ENCODE data around the gene SPO11. TPM values are rescaled to one million over a fixed set of nuclear protein-coding genes. Genes with fewer than 3 reads are reported as not detected.
"Not testable (repeated sequence)": the region's sequence is repeated elsewhere in the genome, so short reads cannot be mapped to it uniquely, and the experiment has no call there.

The SPO11 gene
- total RNA-seq, 4 donors from 2014 or later, result not detected

DNA sequence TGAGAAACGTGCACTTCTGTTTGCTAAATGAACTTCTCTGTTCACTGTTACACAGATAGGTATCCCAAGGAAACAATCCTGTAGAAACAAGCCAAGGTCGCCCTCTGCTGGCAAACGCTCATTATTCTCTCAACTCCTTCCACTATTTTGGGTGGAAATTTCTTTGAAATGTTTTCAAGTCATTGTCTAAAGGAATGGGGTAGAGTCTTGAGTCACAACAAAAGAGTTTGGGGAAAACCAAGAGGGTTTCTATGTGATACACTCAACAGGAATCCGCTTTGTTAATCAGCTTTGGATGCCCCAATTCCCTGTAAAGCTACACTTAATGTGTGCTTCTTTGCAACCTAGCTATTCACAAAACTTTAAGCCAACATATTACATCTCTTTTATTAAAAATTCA is 16.9 kb downstream of the SPO11 start:
- peak; percentile 87 to 90 for DNase-seq
- Histone ChIP-seq H3K27me3 (no peaks in the 10 kb centered on the region), H3K9me3 (no peaks in the 10 kb centered on the region), H3K36me3 (no peaks in the 10 kb centered on the region), H3K4me3 (replicated peaks in 1 of 3) (no peak overlapping the region), H3K27ac (no peak overlapping the region), H3K4me1 (no peaks in the 10 kb centered on the region)
- intact Hi-C loops (cut with DNase I), result loop anchor here (2.0 kb wide), 1 partner anchor 258 kb away; no protein-coding TSS in a partner anchor
- TF ChIP-seq POLR2A (IDR thresholded peaks at IDR 0.05), result no peak
- TF ChIP-seq, protein P1, sequence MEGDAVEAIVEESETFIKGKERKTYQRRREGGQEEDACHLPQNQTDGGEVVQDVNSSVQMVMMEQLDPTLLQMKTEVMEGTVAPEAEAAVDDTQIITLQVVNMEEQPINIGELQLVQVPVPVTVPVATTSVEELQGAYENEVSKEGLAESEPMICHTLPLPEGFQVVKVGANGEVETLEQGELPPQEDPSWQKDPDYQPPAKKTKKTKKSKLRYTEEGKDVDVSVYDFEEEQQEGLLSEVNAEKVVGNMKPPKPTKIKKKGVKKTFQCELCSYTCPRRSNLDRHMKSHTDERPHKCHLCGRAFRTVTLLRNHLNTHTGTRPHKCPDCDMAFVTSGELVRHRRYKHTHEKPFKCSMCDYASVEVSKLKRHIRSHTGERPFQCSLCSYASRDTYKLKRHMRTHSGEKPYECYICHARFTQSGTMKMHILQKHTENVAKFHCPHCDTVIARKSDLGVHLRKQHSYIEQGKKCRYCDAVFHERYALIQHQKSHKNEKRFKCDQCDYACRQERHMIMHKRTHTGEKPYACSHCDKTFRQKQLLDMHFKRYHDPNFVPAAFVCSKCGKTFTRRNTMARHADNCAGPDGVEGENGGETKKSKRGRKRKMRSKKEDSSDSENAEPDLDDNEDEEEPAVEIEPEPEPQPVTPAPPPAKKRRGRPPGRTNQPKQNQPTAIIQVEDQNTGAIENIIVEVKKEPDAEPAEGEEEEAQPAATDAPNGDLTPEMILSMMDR (IDR thresholded peaks at IDR 0.05), result peak; percentile 53 to 87 (median 81)
- WGBS, 2 donors, result 1% methylated on average over 4 of the region's 4 CpGs

DNA sequence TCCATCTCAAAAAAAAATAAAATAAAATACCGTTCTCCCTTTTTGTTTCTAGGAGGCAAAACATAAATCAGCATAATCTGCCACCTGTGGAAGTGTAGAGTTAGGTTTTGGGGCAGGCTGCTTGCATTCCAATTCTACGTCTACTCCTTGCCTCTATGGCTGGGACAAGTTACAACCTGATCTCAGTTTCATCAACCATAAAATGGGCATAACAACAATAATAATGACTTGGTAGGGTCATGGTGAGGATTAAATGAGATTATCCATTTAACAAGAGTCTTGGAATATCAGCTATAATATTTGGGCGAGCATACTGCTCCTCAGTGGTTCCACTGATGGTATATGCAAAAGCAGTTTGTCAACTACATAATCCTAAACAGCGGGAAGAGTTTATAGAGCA is 17.8 kb downstream of the SPO11 start:
- Histone ChIP-seq H3K27ac (no peak overlapping the region), H3K4me3 (replicated peaks in 1 of 3) (no peak overlapping the region), H3K27me3 (no peaks in the 10 kb centered on the region), H3K4me1 (peaks cover 0 to 7% of the 10 kb centered on the region in 2 donors), H3K9me3 (no peaks in the 10 kb centered on the region), H3K36me3 (no peaks in the 10 kb centered on the region)
- no peak for DNase-seq
- WGBS, 2 donors, result 79 to 85% methylated on average over 4 of the region's 4 CpGs
- intact Hi-C loops (cut with DNase I), result loop anchor here (2.0 kb wide), 1 partner anchor 259 kb away; no protein-coding TSS in a partner anchor
- no peak for TF ChIP-seq POLR2A (IDR thresholded peaks at IDR 0.05)
- TF ChIP-seq, protein P1 (IDR thresholded peaks at IDR 0.05), result no peak

DNA sequence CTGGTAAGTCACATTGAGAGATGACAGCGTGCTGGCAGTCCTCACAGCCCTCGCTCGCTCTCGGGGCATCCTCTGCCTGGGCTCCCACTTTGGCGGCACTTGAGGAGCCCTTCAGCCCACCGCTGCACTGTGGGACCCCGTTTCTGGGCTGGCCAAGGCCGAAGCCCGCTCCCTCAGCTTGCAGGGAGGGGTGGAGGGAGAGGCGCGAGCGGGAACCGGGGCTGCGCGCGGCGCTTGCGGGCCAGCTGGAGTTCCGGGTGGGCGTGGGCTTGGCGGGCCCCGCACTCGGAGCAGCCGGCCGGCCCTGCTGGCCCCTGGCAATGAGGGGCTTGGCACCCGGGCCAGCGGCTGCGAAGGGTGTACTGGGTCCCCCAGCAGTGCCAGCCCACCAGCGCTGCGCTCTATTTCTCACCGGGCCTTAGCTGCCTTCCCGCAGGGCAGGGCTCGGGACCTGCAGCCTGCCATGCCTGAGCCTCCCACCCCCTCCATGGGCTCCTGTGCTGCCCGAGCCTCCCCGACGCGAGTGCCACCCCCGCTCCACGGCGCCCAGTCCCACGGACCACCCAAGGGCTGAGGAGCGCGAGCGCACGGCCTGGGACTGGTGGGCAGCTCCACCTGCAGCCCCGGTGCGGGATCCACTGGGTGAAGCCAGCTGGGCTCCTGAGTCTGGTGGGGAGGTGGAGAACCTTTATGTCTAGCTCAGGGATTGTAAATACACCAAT is 18.8 kb downstream of the SPO11 start:
- H3K4me3 ChIP-seq (replicated peaks in 1 of 3); H3K9me3 ChIP-seq; H3K27ac ChIP-seq; H3K4me1 ChIP-seq; H3K36me3 ChIP-seq; intact Hi-C loops (cut with DNase I); H3K27me3 ChIP-seq; DNase-seq: not testable (repeated sequence)
- 77 to 79% methylated on average over 26 to 27 of the region's 47 CpGs for WGBS, 2 donors

- DNase-seq; H3K27me3 ChIP-seq; intact Hi-C loops (cut with DNase I); H3K9me3 ChIP-seq; H3K4me1 ChIP-seq; H3K27ac ChIP-seq; H3K36me3 ChIP-seq; H3K4me3 ChIP-seq (replicated peaks in 1 of 3): not testable (repeated sequence)
- 87 to 92% methylated on average over 21 of the region's 21 CpGs for WGBS, 2 donors
These were observed 19.4 kb downstream of the SPO11 start for GRCh38 chr20:57348922-57349574.

DNA sequence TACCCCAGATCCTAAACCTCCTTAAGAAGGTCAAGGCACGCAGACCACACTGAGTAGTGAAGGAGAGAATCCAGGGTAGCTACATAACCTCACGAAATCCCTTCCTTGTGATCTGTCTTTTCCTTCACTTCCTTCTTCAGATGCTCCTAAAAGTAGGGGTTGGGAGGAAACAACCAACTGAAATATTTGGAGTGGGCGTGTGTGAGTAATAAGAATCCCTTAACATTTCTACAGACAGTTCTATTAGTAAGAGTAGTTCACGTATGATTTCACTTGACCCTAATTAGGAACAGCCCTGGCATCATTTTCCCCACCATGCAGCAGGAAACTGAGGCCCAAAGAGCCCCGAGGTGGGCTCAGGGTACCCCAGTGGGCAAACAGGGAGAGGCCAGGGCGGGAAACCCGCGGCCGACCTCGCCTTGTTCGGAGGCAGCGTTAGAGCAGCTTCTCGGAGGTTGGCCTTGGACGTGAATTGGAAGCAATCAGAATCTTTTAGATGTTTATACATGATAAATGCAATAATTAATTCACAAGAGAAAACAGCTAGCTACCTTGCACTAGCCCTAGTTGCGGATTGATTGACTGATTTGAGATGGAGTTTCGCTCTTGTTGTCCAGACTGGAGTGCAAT is 20.6 kb downstream of the SPO11 start:
- TF ChIP-seq, protein P1 (IDR thresholded peaks at IDR 0.05), result no peak
- TF ChIP-seq POLR2A (IDR thresholded peaks at IDR 0.05), result no peak
- Histone ChIP-seq H3K36me3 (peaks cover 9 to 14% of the 10 kb centered on the region in 2 donors), H3K27me3 (no peaks in the 10 kb centered on the region), H3K9me3 (no peaks in the 10 kb centered on the region), H3K4me1 (peaks cover 0 to 9% of the 10 kb centered on the region in 2 donors), H3K27ac (no peak overlapping the region), H3K4me3 (replicated peaks in 1 of 3) (no peak overlapping the region)
- 91 to 93% methylated on average over 16 of the region's 16 CpGs for WGBS, 2 donors
- DNase-seq, result no peak
- intact Hi-C loops (cut with DNase I), result no loop called here

DNA sequence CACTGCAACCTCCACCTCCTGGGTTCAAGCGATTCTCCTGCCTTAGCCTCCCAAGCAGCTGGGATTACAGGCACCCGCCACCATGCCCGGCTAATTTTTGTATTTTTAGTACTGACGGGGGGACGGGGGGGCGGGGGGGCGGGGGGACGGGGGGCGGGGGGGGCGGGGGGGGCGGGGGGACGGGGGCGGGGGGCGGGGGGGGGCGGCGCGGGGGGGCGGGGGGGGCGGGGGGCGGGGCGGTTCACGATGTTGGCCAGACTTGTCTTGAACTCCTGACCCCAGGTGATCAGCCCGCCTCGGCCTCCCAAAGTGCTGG is 21.1 kb downstream of the SPO11 start:
- 17 to 75% methylated on average over 1 to 10 of the region's 24 CpGs for WGBS, 2 donors
- H3K4me1 ChIP-seq; H3K27me3 ChIP-seq; H3K9me3 ChIP-seq; DNase-seq; intact Hi-C loops (cut with DNase I): not testable (repeated sequence)
- H3K36me3 ChIP-seq, result peaks cover 9 to 16% of the 10 kb centered on the region in 2 donors
- H3K27ac ChIP-seq, result peak overlapping the region; percentile 77 to 82 (median 82)
- peak overlapping the region in 1 of 3 donors; percentile 95 for H3K4me3 ChIP-seq (replicated peaks in 1 of 3)
